GM20000 (cell line): ENCODE data around the gene IFNGR2.

ENCODE experiments used
- DNase-seq: peaks from one replicate; pipeline ENCODE4 v3.0.0; 2012; ENCODE audit warnings: low spot score
- CTCF ChIP-seq: IDR thresholded peaks from 2 replicates; pipeline ENCODE4 v1.5.1; 2012; ENCODE audit warnings: mild to moderate bottlenecking, control low read depth; ENCODE audit errors: extremely low read depth, missing control alignments

The IFNGR2 gene

GRCh38 chr21:33479679-33480480, 76.7 kb downstream of the IFNGR2 start, which contains the start of gene TMEM50B:
TMEM50B (minus strand) TSS chr21:33479974; CDS start chr21:33468885, 11,089 bp downstream.
- TF ChIP-seq CTCF = no peak
- peak; percentile 99 for DNase-seq

- DNase-seq = no peak
- TF ChIP-seq CTCF = no peak
Observed at GRCh38 chr21:33480481-33481103, 77.4 kb downstream of the IFNGR2 start.

GRCh38 chr21:33481314-33481943, 78.2 kb downstream of the IFNGR2 start:
- TF ChIP-seq CTCF = no peak
- no peak for DNase-seq
